OCI-LY1 (cell line): ENCODE data around the gene LSM14A.

Experiments used
- H2AFZ ChIP-seq: fragments of 200-600 bp; sonication (generic), shearing (Covaris generic); 2 replicates; pipeline ENCODE4 v1.6.0; 2014; ENCODE audit warnings: antibody characterized with exemption, mild to moderate bottlenecking, low read length
- H3F3A ChIP-seq: fragments of 200-600 bp; sonication (generic), shearing (Covaris generic); 2 replicates; pipeline ENCODE4 v1.6.0; 2014; ENCODE audit warnings: mild to moderate bottlenecking, antibody characterized with exemption, low read length, moderate library complexity; ENCODE audit not compliant: insufficient read depth
- H3K27ac ChIP-seq: fragments of 200-600 bp; sonication (generic); 2 replicates; pipeline ENCODE4 v1.5.1; 2014; ENCODE audit warnings: low read length, mixed run types, mild to moderate bottlenecking, low read depth; ENCODE audit not compliant: poor library complexity, severe bottlenecking
- H3K27me3 ChIP-seq: fragments of 200-600 bp; sonication (generic); 2 replicates; pipeline ENCODE4 v1.6.0; 2014; ENCODE audit warnings: antibody characterized with exemption, mild to moderate bottlenecking, low read length, moderate library complexity; ENCODE audit not compliant: insufficient read depth
- H3K36me3 ChIP-seq: fragments of 200-600 bp; sonication (generic); 2 replicates; pipeline ENCODE4 v1.6.1; 2014; ENCODE audit warnings: mild to moderate bottlenecking, antibody characterized with exemption, low read length, moderate library complexity, mixed read lengths; ENCODE audit not compliant: insufficient read depth
- H3K4me1 ChIP-seq: fragments of 200-600 bp; sonication (generic); 2 replicates; pipeline ENCODE4 v1.5.1; 2014; ENCODE audit warnings: mild to moderate bottlenecking, low read length, moderate library complexity; ENCODE audit not compliant: insufficient read depth, severe bottlenecking
- H3K4me2 ChIP-seq: fragments of 200-600 bp; sonication (generic), shearing (Covaris generic); 2 replicates; pipeline ENCODE4 v1.6.1; 2014; ENCODE audit warnings: low read length
- H3K4me3 ChIP-seq: fragments of 200-600 bp; sonication (generic); 2 replicates; pipeline ENCODE4 v1.5.1; 2014; ENCODE audit warnings: low read length, low read depth, mild to moderate bottlenecking, mixed read lengths; ENCODE audit not compliant: poor library complexity, severe bottlenecking
- H3K79me2 ChIP-seq: fragments of 200-600 bp; shearing (Covaris generic); 2 replicates; pipeline ENCODE4 v1.6.1; 2016; ENCODE audit warnings: mixed run types, low read length, mixed read lengths; ENCODE audit not compliant: insufficient read depth
- H3K9ac ChIP-seq: fragments of 200-600 bp; sonication (generic), shearing (Covaris generic); 2 replicates; pipeline ENCODE4 v1.6.1; 2014; ENCODE audit warnings: mild to moderate bottlenecking, low read length, mixed read lengths
- H3K9me2 ChIP-seq: fragments of 200-600 bp; sonication (generic), shearing (Covaris generic); 2 replicates; pipeline ENCODE4 v1.6.1; 2014; ENCODE audit warnings: low read depth, mild to moderate bottlenecking, low read length, mixed read lengths
- H3K9me3 ChIP-seq: fragments of 200-600 bp; shearing (Covaris generic); 2 replicates; pipeline ENCODE4 v1.6.1; 2014; ENCODE audit warnings: low read length, mixed read lengths
- H4K20me1 ChIP-seq: fragments of 200-600 bp; sonication (generic), shearing (Covaris generic); 2 replicates; pipeline ENCODE4 v1.6.0; 2016; ENCODE audit warnings: mild to moderate bottlenecking, low read length; ENCODE audit not compliant: insufficient read depth
- CTCF ChIP-seq: fragments of 200-600 bp; sonication (generic), shearing (Covaris generic); IDR thresholded peaks from 2 replicates; pipeline ENCODE4 v1.5.1; 2017; ENCODE audit warnings: mild to moderate bottlenecking, antibody characterized with exemption, low read length, moderate library complexity, mixed read lengths
- EZH2 ChIP-seq: fragments of 200-600 bp; sonication (generic), shearing (Covaris generic); IDR thresholded peaks from 2 replicates; pipeline ENCODE4 v1.8.0; 2017; ENCODE audit warnings: borderline replicate concordance, mixed run types, mild to moderate bottlenecking, antibody characterized with exemption, low read length, moderate library complexity, mixed read lengths

Gene LSM14A

GRCh38 chr19:34141025-34141424, 31.3 kb upstream of the LSM14A start:
- Histone ChIP-seq H2AFZ (no peak overlapping the region), H3K27me3 (no peaks in the 10 kb centered on the region), H3K36me3 (no peaks in the 10 kb centered on the region), H3K79me2 (no peaks in the 10 kb centered on the region), H3K4me3 (no peak overlapping the region), H3K9me3 (no peaks in the 10 kb centered on the region), H3K9ac (no peak overlapping the region), H3K4me1 (no peaks in the 10 kb centered on the region), H4K20me1 (no peaks in the 10 kb centered on the region), H3K27ac (no peak overlapping the region), H3K9me2 (no peaks in the 10 kb centered on the region), H3K4me2 (no peak overlapping the region), H3F3A (no peaks in the 10 kb centered on the region)
- TF ChIP-seq CTCF (no peak), EZH2 (no peak)

- Histone ChIP-seq H3K4me2 (no peak overlapping the region), H3K27ac (no peak overlapping the region), H3K9ac (no peak overlapping the region), H3K4me1 (no peaks in the 10 kb centered on the region), H3K79me2 (no peaks in the 10 kb centered on the region), H2AFZ (no peak overlapping the region), H3K9me3 (no peaks in the 10 kb centered on the region), H3K9me2 (no peaks in the 10 kb centered on the region), H3F3A (no peaks in the 10 kb centered on the region), H4K20me1 (no peaks in the 10 kb centered on the region), H3K4me3 (no peak overlapping the region), H3K27me3 (no peaks in the 10 kb centered on the region), H3K36me3 (no peaks in the 10 kb centered on the region)
- TF ChIP-seq EZH2 (no peak), CTCF (no peak)
Observed at GRCh38 chr19:34142440-34142839, 29.9 kb upstream of the LSM14A start.

GRCh38 chr19:34145741-34146202, 26.5 kb upstream of the LSM14A start:
- H3K4me3 ChIP-seq = no peak overlapping the region
- H3K27ac ChIP-seq = no peak overlapping the region
- H3K9ac ChIP-seq = no peak overlapping the region
- no peaks in the 10 kb centered on the region for H3K79me2 ChIP-seq
- no peaks in the 10 kb centered on the region for H3F3A ChIP-seq
- TF ChIP-seq CTCF = peak; percentile 84
- TF ChIP-seq EZH2 = no peak
- no peak overlapping the region for H2AFZ ChIP-seq
- no peaks in the 10 kb centered on the region for H4K20me1 ChIP-seq
- no peaks in the 10 kb centered on the region for H3K36me3 ChIP-seq
- no peaks in the 10 kb centered on the region for H3K4me1 ChIP-seq
- H3K4me2 ChIP-seq = no peak overlapping the region
- H3K9me2 ChIP-seq = no peaks in the 10 kb centered on the region
- H3K27me3 ChIP-seq = no peaks in the 10 kb centered on the region
- no peaks in the 10 kb centered on the region for H3K9me3 ChIP-seq
